PFSK-1 (cell line): ENCODE results near the gene USP49.

ENCODE experiments used
- FOXP2 ChIP-seq: optimal IDR thresholded peaks from 2 replicates; pipeline ENCODE3; 2011; ENCODE audit warnings: borderline replicate concordance, control low read depth, inconsistent platforms; ENCODE audit not compliant: insufficient read depth; ENCODE audit errors: extremely low read length, extremely low read depth
- POLR2AphosphoS5 ChIP-seq: IDR thresholded peaks from 2 replicates; pipeline ENCODE4 v1.6.1; 2012; ENCODE audit warnings: low read depth, mild to moderate bottlenecking, control low read depth, low read length, moderate library complexity
- REST ChIP-seq, 2 experiments: IDR thresholded peaks; 2 replicates each; pipeline versions ENCODE4 v1.6.1 to v1.8.0; 2011 to 2012; ENCODE audit warnings: low read depth in 2 of 2, low read length in 2 of 2, control low read depth in 1 of 2, inconsistent platforms in 1 of 2, mild to moderate bottlenecking in 1 of 2, moderate library complexity in 1 of 2; ENCODE audit not compliant: insufficient read depth in 1 of 2
- SIN3A ChIP-seq: IDR thresholded peaks from 2 replicates; pipeline ENCODE4 v1.6.1; 2012; ENCODE audit warnings: mild to moderate bottlenecking, low read length, moderate library complexity, borderline replicate concordance; ENCODE audit not compliant: insufficient read depth
- TAF1 ChIP-seq: IDR thresholded peaks from 2 replicates; pipeline ENCODE4 v1.6.1; 2012; ENCODE audit warnings: low read length, control low read depth, borderline replicate concordance; ENCODE audit not compliant: insufficient read depth

The USP49 gene

GRCh38 chr6:41885930-41886329 is 9.2 kb downstream of the USP49 start:
- TF ChIP-seq REST (IDR thresholded peaks at IDR 0.05; ENCODE audit: insufficient read depth in 1 of 2, low read depth in 2 of 2, low read length in 2 of 2) (no peak), POLR2AphosphoS5 (no peak), FOXP2 (no peak)

GRCh38 chr6:41884957-41885356 is 10.2 kb downstream of the USP49 start:
- TF ChIP-seq POLR2AphosphoS5, result no peak
- TF ChIP-seq FOXP2, result no peak
- TF ChIP-seq SIN3A, result no peak
- TF ChIP-seq REST (IDR thresholded peaks at IDR 0.05; ENCODE audit: insufficient read depth in 1 of 2, low read depth in 2 of 2, low read length in 2 of 2), result no peak
- no peak for TF ChIP-seq TAF1

- no peak for TF ChIP-seq SIN3A
- no peak for TF ChIP-seq TAF1
- no peak for TF ChIP-seq FOXP2
- no peak for TF ChIP-seq REST (IDR thresholded peaks at IDR 0.05; ENCODE audit: insufficient read depth in 1 of 2, low read depth in 2 of 2, low read length in 2 of 2)
- no peak for TF ChIP-seq POLR2AphosphoS5
These were observed 13.7 kb downstream of the USP49 start for GRCh38 chr6:41881506-41881905.

GRCh38 chr6:41878961-41879405 is 16.2 kb downstream of the USP49 start:
- TF ChIP-seq TAF1 (no peak), SIN3A (no peak), FOXP2 (no peak), REST (IDR thresholded peaks at IDR 0.05; ENCODE audit: insufficient read depth in 1 of 2, low read depth in 2 of 2, low read length in 2 of 2) (no peak), POLR2AphosphoS5 (no peak)

GRCh38 chr6:41878246-41878645 is 16.9 kb downstream of the USP49 start:
- TF ChIP-seq POLR2AphosphoS5 (no peak), REST (IDR thresholded peaks at IDR 0.05; ENCODE audit: insufficient read depth in 1 of 2, low read depth in 2 of 2, low read length in 2 of 2) (no peak), SIN3A (no peak), FOXP2 (no peak), TAF1 (no peak)
